Neural cell (in vitro differentiated cells): ENCODE data around the gene DGKI. TPM values are rescaled to one million over a fixed set of nuclear protein-coding genes. Genes with fewer than 3 reads are reported as not detected.

ENCODE experiments used
- H2AFZ ChIP-seq: fragments of 200-600, 300-800 bp; sonication (generic), shearing (Covaris generic); 2 replicates; pipeline ENCODE4 v1.6.0; 2014; ENCODE audit warnings: low read depth, mild to moderate bottlenecking, antibody characterized with exemption, low read length, moderate library complexity
- H3F3A ChIP-seq: fragments of 200-600 bp; shearing (Covaris generic); 2 replicates; pipeline ENCODE4 v1.6.1; 2016; ENCODE audit warnings: mild to moderate bottlenecking, moderate library complexity, mixed read lengths, antibody characterized with exemption, low read length; ENCODE audit not compliant: insufficient read depth, poor library complexity, severe bottlenecking
- H3K27ac ChIP-seq: fragments of 200-600, 300-800 bp; sonication (generic), shearing (Covaris generic); 2 replicates; pipeline ENCODE4 v1.5.1; 2014; ENCODE audit warnings: mild to moderate bottlenecking, low read length, moderate library complexity
- H3K27me3 ChIP-seq: fragments of 300-800, 200-600 bp; sonication (generic), shearing (Covaris generic); 2 replicates; pipeline ENCODE4 v1.6.0; 2014; ENCODE audit warnings: mild to moderate bottlenecking, low read depth, low read length, moderate library complexity; ENCODE audit not compliant: insufficient read depth
- H3K36me3 ChIP-seq: fragments of 300-800, 200-600 bp; sonication (generic), shearing (Covaris generic); 2 replicates; pipeline ENCODE4 v1.5.1; 2014; ENCODE audit warnings: mild to moderate bottlenecking, antibody characterized with exemption, low read length, moderate library complexity; ENCODE audit not compliant: insufficient read depth
- H3K4me2 ChIP-seq: fragments of 300-800, 200-600 bp; sonication (generic), shearing (Covaris generic); 2 replicates; pipeline ENCODE4 v1.6.0; 2014; ENCODE audit warnings: mild to moderate bottlenecking, low read length
- H3K4me3 ChIP-seq: fragments of 300-800, 200-600 bp; sonication (generic), shearing (Covaris generic); 2 replicates; pipeline ENCODE4 v1.5.1; 2014; ENCODE audit warnings: mild to moderate bottlenecking, low read length, moderate library complexity
- H3K79me2 ChIP-seq: fragments of 200-600 bp; shearing (Covaris generic); replicated peaks from 2 replicates; pipeline ENCODE4 v1.6.0; 2014; ENCODE audit warnings: mild to moderate bottlenecking, low read length, moderate library complexity; ENCODE audit not compliant: insufficient read depth
- H3K9ac ChIP-seq: fragments of 300-800, 200-600 bp; sonication (generic), shearing (Covaris generic); 2 replicates; pipeline ENCODE4 v1.6.1; 2016; ENCODE audit warnings: mild to moderate bottlenecking, low read length, mixed read lengths
- H3K9me2 ChIP-seq: fragments of 200-600 bp; shearing (Covaris generic); 2 replicates; pipeline ENCODE4 v1.6.1; 2016; ENCODE audit warnings: mild to moderate bottlenecking, low read length, mixed read lengths; ENCODE audit not compliant: insufficient read depth
- H3K9me3 ChIP-seq: fragments of 200-600, 300-800 bp; sonication (generic), shearing (Covaris generic); 2 replicates; pipeline ENCODE4 v1.6.1; 2016; ENCODE audit warnings: mild to moderate bottlenecking, mixed run types, low read length, moderate library complexity, mixed read lengths
- H4K20me1 ChIP-seq: fragments of 200-600 bp; shearing (Covaris generic); 2 replicates; pipeline ENCODE4 v1.6.1; 2016; ENCODE audit warnings: mild to moderate bottlenecking, mixed run types; ENCODE audit not compliant: insufficient read depth
- CTCF ChIP-seq: fragments of 450-650 bp; IDR thresholded peaks from 2 replicates; pipeline ENCODE4 v1.5.1; 2014; ENCODE audit warnings: antibody characterized with exemption, mild to moderate bottlenecking, moderate library complexity; ENCODE audit not compliant: poor library complexity, severe bottlenecking
- EP300 ChIP-seq: fragments of 450-650 bp; conservative IDR thresholded peaks from 2 replicates; pipeline ENCODE4 v1.6.1; 2014; ENCODE audit warnings: antibody characterized with exemption, mild to moderate bottlenecking, moderate library complexity; ENCODE audit not compliant: poor library complexity, severe bottlenecking
- EZH2 ChIP-seq: fragments of 200-600, 300-800 bp; shearing (Covaris generic), sonication (generic); IDR thresholded peaks from 2 replicates; pipeline ENCODE4 v1.6.1; 2014; ENCODE audit warnings: antibody characterized with exemption, low read length, borderline replicate concordance, mild to moderate bottlenecking; ENCODE audit not compliant: insufficient read depth, poor library complexity, severe bottlenecking
- MXI1 ChIP-seq: fragments of 450-650 bp; conservative IDR thresholded peaks from 2 replicates; pipeline ENCODE4 v1.6.1; 2014; ENCODE audit warnings: antibody characterized with exemption, mild to moderate bottlenecking; ENCODE audit not compliant: poor library complexity, severe bottlenecking
- POLR2AphosphoS5 ChIP-seq: IDR thresholded peaks from 2 replicates; pipeline ENCODE4 v1.6.1; 2012
- RAD21 ChIP-seq: fragments of 450-650 bp; conservative IDR thresholded peaks from 2 replicates; pipeline ENCODE4 v1.6.1; 2014; ENCODE audit warnings: antibody characterized with exemption, mild to moderate bottlenecking, moderate library complexity
- REST ChIP-seq: IDR thresholded peaks from 2 replicates; pipeline ENCODE4 v1.6.1; 2012; ENCODE audit warnings: borderline replicate concordance
- SMC3 ChIP-seq: fragments of 450-650 bp; conservative IDR thresholded peaks from 2 replicates; pipeline ENCODE4 v1.6.1; 2014; ENCODE audit warnings: antibody characterized with exemption, mild to moderate bottlenecking, moderate library complexity; ENCODE audit not compliant: poor library complexity
- TAF1 ChIP-seq: IDR thresholded peaks from 2 replicates; pipeline ENCODE4 v1.6.1; 2012; ENCODE audit warnings: low read depth
- polyA plus RNA-seq: library from polyadenylated mRNA; depleted of rRNA; stranded (reverse); fragments of >200 nt; gene quantifications from 2 replicates; pipeline ENCODE4 v1.2.3, GENCODE V29; 2014

Gene DGKI
- polyA plus RNA-seq, 1 donor from 2014 or later: 15.8 TPM

- H3F3A ChIP-seq: no peaks in the 10 kb centered on the region
- H3K36me3 ChIP-seq: peaks cover 4% of the 10 kb centered on the region
Measured at GRCh38 chr7:137507096-137507495, 339.7 kb downstream of the DGKI start.

GRCh38 chr7:137506031-137506430 lies 340.7 kb downstream of the DGKI start:
- TF ChIP-seq REST (no peak), MXI1 (no peak), RAD21 (no peak), EZH2 (no peak), CTCF (no peak), TAF1 (no peak), POLR2AphosphoS5 (no peak), SMC3 (no peak), EP300 (no peak)
- Histone ChIP-seq H2AFZ (no peak overlapping the region), H3K9ac (no peak overlapping the region)

More at GRCh38 chr7:137507096-137507495, 339.7 kb downstream of the DGKI start:
- Histone ChIP-seq H3K4me2 (no peak overlapping the region), H3K4me3 (no peak overlapping the region), H3K9me2 (no peaks in the 10 kb centered on the region), H3K9me3 (peaks cover 6% of the 10 kb centered on the region), H4K20me1 (no peaks in the 10 kb centered on the region), H3K27me3 (no peaks in the 10 kb centered on the region), H2AFZ (no peak overlapping the region), H3K9ac (no peak overlapping the region), H3K79me2 (no peaks in the 10 kb centered on the region), H3K27ac (no peak overlapping the region)
- TF ChIP-seq CTCF (no peak), EZH2 (no peak)

More at GRCh38 chr7:137506031-137506430, 340.7 kb downstream of the DGKI start:
- Histone ChIP-seq H3K27ac (no peak overlapping the region), H3K27me3 (no peaks in the 10 kb centered on the region), H3F3A (no peaks in the 10 kb centered on the region), H3K36me3 (peaks cover 4% of the 10 kb centered on the region), H3K4me3 (no peak overlapping the region), H3K9me3 (peaks cover 6% of the 10 kb centered on the region), H4K20me1 (no peaks in the 10 kb centered on the region), H3K79me2 (no peaks in the 10 kb centered on the region), H3K9me2 (no peaks in the 10 kb centered on the region), H3K4me2 (no peak overlapping the region)
